Suppressor macrophage treated with lipopolysaccharide for 4 hours (primary cell): ENCODE data around the gene DPCD.

Experiments used
- DNase-seq: peaks from one replicate; pipeline ENCODE4 v3.0.0-alpha.2; 2020

DPCD gene

DNA sequence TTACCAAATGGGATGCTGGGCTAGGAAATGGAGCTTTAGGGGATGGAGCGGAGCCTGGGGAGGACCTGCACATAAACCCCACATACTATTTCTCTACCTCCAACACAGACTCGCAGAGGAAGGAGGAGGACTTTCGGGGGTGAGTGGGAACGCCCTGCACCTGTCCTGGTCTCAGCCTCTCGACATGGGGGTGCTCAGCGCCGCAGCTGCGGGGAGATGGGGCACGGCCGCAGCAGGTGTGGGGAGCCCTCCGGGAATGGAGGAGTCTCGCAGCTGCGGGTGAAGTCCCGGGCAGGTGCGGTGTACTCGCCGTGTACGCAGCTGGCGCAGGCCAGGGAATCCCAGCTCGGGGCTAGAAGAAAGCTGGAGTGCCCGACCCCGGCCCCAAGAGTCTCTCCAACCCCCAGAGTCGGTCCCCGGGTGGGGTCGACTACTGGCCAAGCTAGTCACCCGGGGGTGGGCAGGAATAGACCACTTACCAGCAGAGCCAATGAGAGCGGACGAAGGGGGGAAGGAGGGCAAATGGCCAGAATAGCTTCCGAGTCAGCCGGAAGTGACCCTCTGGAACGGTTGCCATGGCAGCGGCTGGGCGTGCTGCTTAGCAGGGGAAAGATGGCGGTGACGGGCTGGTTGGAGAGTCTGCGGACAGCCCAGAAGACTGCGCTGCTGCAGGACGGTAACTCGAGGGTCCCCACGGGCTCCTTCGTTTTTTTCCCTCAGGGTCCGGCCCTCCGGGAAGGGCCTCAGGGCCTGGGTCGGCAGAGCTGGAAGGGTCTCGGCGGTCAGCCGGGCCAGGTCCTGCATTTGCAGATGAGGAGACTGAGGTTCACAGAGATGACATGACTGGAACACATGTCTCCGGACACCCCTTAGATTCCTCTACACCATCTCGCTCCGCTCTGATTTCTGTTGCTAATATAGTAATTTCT, at the start of gene DPCD, which contains the start of gene POLL:
TSS of gene DPCD (plus strand) at position 597 of the 929 bp plus-strand sequence. CDS start at position 613, 16 bp downstream.
TSS of gene POLL (minus strand) at position 533 of the 929 bp plus-strand sequence. CDS start 897 bp downstream, outside the sequence.
- peak; percentile 97 for DNase-seq

DNA sequence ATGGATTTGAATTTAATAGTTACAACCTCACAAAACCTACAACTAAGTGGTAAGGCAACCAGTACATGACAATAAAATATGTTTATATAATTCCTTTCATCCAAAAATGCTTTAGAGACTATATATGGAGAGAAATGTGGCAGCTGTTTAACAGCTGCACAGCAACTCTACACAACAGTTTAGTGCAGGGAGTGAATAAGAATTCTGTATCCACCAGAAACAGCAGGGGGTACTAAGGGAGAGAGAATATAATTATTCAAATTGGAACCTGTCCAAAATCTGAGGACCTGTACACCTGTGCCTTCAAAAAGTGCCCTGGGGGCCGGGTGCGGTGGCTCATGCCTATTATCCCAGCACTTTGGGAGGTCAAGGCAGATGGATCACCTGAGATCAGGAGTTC, 49.7 kb upstream of the DPCD start:
- no peak for DNase-seq

DNA sequence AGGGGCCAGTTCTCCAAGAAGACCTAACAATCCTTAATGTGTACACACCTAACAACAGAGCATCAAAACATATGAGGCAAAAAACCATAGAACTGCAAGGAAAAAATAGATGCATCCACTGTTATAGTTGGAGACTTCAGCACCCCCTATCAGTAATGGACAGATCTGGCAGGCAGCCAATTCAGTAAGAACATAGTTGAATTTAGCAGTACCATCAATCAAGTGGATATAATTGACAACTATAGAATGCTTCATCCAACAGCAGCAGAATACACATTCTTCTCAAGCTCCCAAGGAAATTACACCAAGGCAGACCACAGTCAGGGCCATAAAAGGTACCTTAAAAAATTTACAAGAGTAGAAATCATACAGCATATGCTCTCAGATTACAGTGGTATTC, 42.2 kb upstream of the DPCD start:
- no peak for DNase-seq

DNA sequence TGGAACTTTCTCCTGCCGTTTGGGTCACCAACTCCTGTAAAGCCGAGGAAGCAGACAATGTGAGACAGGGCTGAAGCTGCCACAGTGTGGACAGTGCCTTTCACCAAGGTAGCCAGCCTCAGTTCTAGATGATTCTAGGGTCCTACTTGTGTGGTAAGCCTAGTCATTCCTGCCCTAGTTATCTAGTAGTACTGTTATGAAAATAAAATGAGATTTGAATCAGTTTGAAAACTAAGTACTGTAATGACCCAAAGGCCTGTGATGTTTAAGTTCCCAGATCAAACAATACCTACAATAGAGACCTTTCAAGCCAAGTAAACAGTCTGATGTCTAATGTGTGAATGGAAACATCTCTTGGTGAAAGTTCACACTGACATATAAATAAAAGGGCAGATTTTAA, 37.2 kb upstream of the DPCD start:
- DNase-seq = no peak

DNA sequence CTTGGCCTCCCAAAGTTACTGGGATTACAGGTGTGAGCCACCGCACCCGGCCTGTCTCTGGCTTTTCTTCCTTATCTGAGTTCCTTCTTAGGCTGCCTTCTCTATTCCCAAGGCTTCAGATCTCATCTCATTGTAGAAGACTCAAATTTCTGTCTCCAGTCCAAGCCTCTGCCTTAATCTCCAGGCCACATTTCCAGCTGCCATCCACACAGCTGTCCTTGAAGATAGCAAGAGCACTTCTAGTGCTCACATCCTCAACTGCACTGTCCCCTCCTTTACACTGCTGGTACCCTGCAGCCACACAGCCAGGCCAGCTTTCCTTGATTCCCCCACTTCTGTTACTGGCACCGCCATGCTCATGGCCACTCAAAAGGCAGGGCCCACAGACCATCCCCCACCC, 35.7 kb upstream of the DPCD start:
- DNase-seq = no peak

DNA sequence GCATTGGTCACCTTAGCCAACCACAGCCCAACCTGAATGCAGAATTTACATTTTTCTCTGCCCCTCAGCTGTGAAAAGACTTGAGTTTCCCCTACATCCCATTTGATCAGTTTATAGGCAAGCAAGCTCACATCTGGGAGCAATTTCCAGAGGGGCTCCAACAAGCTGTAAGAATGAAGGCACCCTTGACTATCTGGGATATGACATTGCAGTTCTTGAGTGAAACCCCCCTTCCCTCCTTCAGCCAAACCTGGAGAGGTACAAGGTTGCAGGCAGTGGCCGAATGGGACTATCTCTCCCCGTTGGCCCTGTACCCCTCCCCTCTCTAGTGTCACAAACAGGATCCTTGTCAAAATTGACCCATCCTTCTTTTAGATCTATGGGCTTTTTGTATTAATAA, 30.6 kb upstream of the DPCD start:
- no peak for DNase-seq

DNA sequence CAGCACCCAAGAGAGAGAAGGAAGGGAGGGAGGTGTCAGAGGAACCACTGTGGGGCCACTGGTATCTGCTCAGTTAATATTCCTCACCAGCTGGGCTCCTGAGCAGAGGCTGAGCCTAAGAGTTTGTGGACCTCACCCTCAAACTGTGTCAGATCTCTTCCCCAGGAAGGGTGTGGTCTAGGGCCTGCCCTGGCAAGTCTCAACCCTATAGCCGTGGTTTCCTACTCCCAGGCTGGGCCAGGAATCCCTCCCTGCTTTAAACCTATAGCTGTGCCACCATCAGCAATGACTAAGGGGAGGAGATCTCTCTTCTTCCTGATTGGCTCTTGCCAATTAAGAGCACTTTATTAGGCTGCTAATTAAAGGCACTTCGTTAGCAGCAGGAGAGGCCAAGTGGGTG, 29.9 kb upstream of the DPCD start:
- DNase-seq = no peak

DNA sequence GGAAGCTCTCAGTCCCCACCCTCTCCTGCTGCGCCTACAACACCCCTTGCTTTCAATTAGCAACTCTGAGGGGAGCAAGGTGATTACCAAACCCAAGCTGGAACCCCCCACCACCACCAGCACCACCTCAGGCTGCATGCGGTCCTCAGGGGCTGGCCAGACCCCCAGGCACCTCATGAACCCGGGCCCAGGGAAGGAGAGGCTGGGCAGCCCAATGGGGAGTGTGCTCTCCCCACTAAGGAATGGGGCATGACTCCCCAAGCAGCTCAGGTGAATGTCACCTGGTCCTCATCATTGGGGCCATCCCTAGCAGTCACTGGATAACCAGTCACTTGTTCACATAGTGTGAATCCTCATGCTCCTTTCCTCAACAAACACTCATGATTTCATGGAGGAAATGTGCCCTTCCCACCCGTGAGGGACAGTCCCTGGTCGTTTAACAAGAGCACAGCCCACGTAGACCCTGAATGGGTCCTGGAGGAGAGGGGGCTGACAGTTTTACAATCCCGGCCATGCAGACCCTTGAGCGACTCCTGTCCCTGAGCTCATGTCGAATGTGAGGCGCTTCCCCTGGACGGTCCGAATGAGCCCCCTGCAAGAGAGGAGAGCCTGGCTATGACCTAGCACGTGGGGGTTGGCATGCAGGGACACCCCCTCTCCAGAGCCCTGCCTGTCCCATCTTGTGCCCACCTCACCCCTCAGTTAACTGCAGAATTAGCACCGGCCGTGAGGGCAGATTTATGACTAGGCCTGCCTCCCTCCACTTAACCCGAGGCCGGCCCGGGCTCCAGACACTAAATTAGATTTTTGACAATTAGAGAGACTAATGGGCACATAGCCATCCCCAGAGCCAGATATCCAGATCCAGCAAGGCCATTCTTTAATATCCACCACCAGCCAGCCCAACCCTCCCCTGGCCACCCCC, 29.2 kb upstream of the DPCD start:
- no peak for DNase-seq

DNA sequence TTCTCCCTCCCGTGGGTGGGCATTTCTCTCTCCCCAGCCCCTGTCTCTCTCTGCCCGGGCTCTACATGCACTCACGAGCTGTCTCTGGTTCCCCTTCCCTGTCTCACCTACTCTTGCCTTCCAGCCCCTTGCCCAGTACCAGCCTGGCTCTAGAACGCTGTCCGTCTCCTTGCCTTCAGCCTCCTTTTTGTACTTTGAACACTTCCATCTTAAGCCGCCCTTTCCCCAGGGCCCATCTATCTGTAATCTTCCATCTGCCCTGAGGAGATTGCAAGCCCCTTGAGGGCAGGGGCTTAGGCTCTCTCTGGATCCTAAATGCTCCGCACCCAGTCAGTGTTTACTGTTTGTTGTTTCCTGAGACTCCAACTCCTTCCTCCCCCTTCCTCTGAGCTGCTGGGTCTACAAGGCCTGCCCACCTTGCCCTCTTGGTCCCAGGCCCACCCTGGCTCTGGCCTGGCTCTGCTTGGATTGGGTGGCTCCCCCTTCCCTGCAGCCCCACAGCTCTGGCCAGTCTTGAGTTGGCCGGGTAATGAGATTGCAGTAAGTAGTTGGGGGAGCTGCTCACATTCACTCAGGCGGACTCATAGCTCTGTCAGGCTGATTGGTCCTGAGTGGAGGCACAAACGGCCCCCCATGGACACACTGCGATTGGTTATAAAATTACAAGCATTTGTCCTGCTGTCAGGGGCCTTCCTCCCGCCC, 28.4 kb upstream of the DPCD start:
- DNase-seq = no peak

DNA sequence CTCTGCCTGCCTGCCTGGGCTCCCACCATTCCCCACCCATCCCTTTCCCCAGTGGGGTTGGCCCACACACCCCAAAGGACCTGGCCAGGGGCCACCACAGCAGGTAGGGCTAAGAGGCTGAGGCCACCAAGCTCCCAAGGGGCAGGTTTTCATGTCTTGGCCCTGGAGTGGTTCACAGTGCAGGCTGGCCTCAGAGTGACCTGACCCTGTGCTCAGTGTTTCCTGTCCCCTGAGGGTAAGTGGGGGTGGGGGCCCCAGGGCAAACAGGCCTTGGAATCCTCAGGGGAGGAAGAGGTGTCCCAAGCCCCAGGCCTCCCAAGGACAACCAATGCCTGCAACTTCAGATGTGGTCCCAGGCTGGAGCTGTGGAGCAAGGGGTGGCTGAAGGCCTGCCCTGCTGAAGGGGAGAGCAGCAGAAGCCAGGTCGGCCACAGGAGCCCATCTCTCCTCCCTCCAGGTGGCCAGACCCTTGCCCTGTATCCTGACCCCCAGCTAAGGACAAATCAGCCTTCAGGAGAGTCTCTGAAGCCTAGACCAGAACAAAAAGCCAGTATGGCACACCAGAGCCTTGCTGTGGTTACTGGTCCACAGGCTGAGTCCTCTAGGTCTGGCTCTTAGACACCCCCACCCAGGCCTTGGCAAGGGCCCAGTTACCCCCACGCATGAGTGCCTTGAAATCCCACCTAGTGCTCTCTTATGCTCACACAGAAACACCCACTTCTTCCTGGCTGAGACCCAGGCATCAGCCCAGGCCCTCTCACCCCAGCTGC, 27.6 kb upstream of the DPCD start:
- no peak for DNase-seq

DNA sequence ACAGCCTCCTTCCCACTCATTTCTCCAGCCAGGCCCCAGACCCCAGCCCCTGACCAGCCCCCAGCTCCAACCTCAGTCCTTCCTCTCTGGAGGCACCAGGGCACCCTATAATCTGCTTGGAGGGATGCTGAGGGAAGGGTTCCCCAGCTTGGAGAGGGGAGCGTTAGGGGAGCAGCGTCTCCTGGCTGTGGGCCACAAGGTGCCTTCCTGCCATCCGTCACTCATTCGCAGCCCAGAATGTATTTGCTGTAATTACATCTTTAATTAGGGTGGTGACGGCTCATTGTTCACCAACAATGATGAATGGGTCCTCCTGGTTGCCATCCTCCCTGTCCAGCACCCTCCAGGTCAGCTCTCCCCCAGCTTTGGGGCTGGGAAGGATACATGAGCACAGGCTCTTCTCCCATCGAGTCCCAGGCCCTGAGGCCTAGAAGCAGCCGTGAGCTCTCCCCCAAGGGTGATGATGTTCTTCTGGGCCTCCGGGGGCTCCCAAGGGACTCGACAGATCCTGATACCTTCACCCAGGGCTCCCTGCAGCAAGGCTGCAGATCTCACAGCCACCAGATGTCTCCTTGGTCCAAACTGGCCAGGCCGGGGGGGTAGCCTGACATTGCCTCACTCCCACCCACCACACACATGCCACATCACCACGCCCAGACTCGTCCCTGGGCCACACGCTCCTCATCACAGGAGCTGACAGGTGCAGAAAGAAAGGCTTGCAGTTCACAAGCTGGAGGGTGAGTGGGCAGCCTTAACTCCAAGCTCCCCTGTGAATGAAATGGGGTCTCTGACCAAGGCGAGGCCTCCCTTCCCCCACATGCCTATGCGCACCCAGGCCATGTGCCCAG, 26.8 kb upstream of the DPCD start:
- no peak for DNase-seq

DNA sequence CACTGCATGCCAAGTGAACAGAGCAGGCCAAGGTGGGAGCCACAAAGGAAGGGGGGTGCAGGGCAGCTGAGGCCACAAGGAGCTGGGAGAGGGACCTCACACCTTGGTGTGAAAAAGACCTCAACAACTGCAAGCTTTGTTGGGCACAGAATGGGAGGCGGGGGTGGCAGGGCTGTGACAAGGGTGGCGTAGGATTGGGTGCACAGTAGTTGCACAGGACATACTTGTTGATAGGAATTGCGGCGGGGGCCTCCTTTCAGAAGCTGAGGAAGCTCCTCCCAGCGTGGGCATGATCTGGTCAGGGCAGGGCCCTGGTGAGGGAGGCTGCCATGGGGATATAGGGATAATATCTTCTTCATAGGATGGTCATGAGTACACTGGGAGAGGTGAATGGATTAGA, 25.9 kb upstream of the DPCD start:
- DNase-seq = no peak

DNA sequence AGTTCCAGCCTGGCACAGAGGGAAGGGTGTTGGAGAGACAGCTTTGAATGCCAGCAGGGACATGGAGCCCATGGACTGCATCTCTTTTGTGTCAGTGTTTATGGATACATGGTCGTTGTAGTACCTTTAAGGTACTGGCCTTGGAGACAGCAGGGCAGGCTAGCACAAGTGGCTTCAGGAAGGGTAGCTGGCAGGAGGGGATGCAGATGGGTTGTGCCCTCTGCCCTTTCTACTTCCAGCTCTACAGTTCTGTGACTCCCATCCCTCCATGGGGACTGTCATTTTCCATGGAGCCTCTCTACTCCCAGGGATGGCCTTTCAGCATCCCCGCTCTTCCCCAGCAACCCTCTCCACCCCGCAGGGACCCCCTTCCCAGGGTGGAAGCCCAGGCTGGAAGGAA, 25.1 kb upstream of the DPCD start:
- DNase-seq = no peak

DNA sequence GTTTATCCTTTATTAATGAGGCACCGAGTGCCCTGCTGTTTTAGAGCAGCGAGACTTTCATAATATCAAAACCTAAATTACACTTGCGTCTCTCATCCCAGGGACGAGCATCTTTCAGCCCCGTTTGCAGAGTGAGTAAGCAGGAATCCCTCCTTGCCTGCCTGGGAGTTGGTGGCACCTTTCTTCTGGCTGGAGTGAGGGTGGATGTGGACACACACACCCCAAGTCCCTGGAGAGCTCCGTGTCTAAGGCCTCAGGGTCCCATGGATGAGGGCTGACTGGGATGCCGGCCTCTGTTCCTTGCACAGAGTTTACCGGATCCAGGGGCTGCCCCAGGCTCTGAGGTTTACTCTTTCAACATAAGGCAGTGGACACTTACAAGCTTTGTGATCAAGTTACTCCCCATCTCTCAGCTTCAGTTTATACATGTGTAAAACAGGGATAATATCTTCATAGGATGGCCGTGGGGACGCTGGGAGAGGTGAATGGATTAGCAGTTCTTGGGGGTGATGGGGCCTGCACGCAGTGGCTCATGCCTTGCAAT, 24.6 kb upstream of the DPCD start:
- DNase-seq = no peak

DNA sequence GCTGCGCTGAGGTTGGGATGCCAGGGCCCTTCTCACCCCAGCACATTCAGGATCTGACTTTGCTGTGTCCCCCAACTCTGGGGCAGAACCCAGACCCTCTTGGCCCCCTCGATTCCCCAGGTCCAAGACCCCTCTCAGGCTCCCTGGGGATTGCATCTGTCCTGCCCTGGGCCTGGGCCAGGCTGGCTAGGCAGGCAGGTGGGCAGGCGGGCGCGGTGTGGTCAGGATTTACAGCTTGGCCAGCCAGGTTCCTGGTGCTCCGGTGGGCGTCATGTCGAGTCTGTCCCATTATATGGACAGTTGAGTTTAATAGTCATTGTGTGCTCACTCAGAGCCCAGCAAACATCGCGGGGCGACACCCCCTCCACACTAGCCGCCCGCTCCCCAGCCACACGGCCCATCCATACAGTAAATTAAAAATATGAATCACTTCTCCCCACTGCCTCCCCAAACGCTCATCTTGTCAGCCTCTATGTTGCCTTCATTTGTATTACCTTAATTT, 23.6 kb upstream of the DPCD start:
- DNase-seq = no peak

DNA sequence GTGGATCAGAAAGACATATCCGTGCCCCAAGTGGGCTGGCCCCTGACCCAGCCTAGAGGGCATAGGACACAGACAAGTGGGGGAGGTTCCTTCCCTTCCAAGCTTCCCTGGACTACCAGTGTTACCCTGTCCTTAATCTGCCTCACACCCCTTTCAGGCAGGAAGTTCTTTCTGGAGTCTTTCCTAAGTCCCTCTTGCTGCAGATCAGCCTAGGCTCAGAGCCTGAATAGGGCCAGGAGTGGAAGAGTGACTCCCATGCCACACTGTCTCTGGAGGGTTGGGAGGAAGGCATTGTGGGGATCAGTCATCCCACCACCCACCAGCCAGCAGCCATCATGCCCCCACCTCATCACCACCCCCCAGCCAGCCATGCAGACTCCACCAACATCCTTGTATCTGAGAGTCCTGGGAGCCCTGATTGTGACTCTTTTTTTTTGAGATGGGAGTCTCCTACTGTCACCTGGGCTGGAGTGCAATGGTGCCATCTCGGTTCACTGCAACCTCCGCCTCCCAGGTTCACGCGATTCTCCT, 22.7 kb upstream of the DPCD start:
- DNase-seq = no peak

DNA sequence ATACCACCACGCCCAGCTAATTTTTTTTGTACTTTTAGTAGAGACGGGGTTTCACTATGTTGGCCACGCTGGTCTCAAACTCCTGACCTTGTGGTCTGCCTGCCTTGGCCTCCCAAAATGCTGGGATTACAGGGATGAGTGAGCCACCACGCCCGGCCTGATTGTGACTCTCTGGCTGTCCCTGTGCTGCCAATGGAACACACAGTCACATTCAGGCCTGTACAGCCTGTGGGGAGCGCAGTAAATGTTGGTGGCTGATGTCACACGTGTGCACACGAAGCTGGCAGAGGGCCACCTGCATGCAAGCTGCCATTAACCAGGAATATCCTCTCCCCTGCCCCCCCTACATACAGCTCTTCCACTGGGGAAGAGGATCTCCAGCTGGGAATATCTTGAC, 22.2 kb upstream of the DPCD start:
- DNase-seq = no peak

DNA sequence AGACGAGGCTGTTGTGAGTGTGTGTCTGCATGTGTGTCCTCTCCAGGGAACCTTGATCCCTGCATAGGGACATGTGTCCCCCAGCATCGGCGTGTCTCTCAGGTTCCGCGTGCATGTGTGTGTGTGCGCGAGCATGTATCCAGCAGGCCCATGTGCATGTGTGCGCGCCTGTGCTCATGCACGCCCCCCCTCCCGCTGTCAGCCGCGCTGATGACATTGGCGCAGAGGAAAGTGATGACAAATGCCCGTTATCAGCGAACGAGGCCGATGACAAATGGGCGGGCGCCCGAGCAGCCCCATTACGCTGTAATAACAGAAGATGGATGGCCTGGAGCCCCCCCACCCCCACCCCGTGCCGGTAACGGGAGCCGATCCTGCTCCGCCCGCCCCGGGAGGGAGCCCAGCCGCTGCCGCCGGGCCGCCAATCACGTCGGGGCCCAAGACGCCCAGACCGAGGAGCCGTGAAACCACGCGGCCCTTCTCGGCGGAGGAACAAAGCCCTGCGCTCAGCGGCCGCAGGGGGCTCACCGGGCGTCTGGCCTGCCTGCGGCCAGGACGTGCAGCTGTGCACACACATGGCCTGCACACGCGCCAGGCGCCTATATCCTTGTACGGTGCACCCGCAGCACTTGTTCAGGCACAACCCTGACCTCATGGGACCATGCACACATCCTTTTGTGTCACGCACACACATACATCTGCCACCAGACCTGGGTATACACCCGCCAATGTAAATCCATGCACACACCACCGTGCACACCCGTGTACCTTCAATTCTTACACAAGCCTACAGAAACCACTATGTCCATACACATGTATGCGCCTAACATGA, 21.6 kb upstream of the DPCD start:
- DNase-seq = no peak
